ENCODE measurements around the gene RIMS1. TPM values are rescaled to one million over a fixed set of nuclear protein-coding genes. Genes with fewer than 3 reads are reported as not detected.
A peak's percentile ranks its signal among the peaks of the same experiment; 100 is the strongest.

Gene RIMS1
- total and polyA plus RNA-seq, 12 donors = 0.06 to 9.2 (median 1.5) TPM; not detected in 2

GRCh38 chr6:72132851-72133250 lies 246.5 kb downstream of the RIMS1 start:
- intact Hi-C loops (cut with DNase I) = no loop called here
- no peaks in the 10 kb centered on the region for H3K4me1 ChIP-seq (replicated peaks in 1 of 2)
- H3K27me3 ChIP-seq = no peaks in the 10 kb centered on the region
- no peak for TF ChIP-seq CTCF (IDR thresholded peaks at IDR 0.05)
- no peak for TF ChIP-seq POLR2A (IDR thresholded peaks at IDR 0.05)
- peak in 1 of 7 donors; percentile 59 for DNase-seq
- no peak overlapping the region for H3K4me3 ChIP-seq
- no peak overlapping the region for H3K27ac ChIP-seq
- no peaks in the 10 kb centered on the region for H3K9me3 ChIP-seq (replicated peaks in 1 of 3)
- no peaks in the 10 kb centered on the region for H3K36me3 ChIP-seq (replicated peaks in 1 of 2)

- TF ChIP-seq POLR2A (IDR thresholded peaks at IDR 0.05) (no peak), CTCF (IDR thresholded peaks at IDR 0.05) (no peak)
- Histone ChIP-seq H3K27ac (no peak overlapping the region), H3K9me3 (replicated peaks in 1 of 3) (no peaks in the 10 kb centered on the region), H3K4me1 (replicated peaks in 1 of 2) (no peaks in the 10 kb centered on the region), H3K27me3 (no peaks in the 10 kb centered on the region), H3K36me3 (replicated peaks in 1 of 2) (no peaks in the 10 kb centered on the region), H3K4me3 (no peak overlapping the region)
- WGBS, 4 donors = 57 to 69% (median 60%) methylated on average over 1 of the region's 1 CpG
- no peak for DNase-seq
- intact Hi-C loops (cut with DNase I) = no loop called here
Measured at GRCh38 chr6:72133324-72133723, 247.0 kb downstream of the RIMS1 start.

GRCh38 chr6:72140795-72141194 lies 254.4 kb downstream of the RIMS1 start:
- no peak overlapping the region for H3K4me3 ChIP-seq
- H3K27ac ChIP-seq = no peak overlapping the region
- no peaks in the 10 kb centered on the region for H3K27me3 ChIP-seq
- no peaks in the 10 kb centered on the region for H3K4me1 ChIP-seq (replicated peaks in 1 of 2)
- no peak for DNase-seq
- TF ChIP-seq POLR2A (IDR thresholded peaks at IDR 0.05) (no peak), CTCF (IDR thresholded peaks at IDR 0.05) (no peak)
- intact Hi-C loops (cut with DNase I) = no loop called here
- no peaks in the 10 kb centered on the region for H3K9me3 ChIP-seq (replicated peaks in 1 of 3)
- H3K36me3 ChIP-seq (replicated peaks in 1 of 2) = no peaks in the 10 kb centered on the region

- H3K36me3 ChIP-seq (replicated peaks in 1 of 2) = no peaks in the 10 kb centered on the region
- H3K4me3 ChIP-seq = no peak overlapping the region
- no peaks in the 10 kb centered on the region for H3K27me3 ChIP-seq
- no peak for TF ChIP-seq CTCF (IDR thresholded peaks at IDR 0.05)
- TF ChIP-seq POLR2A (IDR thresholded peaks at IDR 0.05) = no peak
- no peak overlapping the region for H3K27ac ChIP-seq
- DNase-seq = no peak
- WGBS, 4 donors = 59 to 93% (median 73%) methylated on average over 3 of the region's 3 CpGs
- no peaks in the 10 kb centered on the region for H3K9me3 ChIP-seq (replicated peaks in 1 of 3)
- no peaks in the 10 kb centered on the region for H3K4me1 ChIP-seq (replicated peaks in 1 of 2)
- intact Hi-C loops (cut with DNase I) = no loop called here
Measured at GRCh38 chr6:72149715-72150114, 263.4 kb downstream of the RIMS1 start.

Data from adrenal gland (tissue), 12 donors.